Measurements from ENCODE around the gene AP3D1.

AP3D1 gene

DNA sequence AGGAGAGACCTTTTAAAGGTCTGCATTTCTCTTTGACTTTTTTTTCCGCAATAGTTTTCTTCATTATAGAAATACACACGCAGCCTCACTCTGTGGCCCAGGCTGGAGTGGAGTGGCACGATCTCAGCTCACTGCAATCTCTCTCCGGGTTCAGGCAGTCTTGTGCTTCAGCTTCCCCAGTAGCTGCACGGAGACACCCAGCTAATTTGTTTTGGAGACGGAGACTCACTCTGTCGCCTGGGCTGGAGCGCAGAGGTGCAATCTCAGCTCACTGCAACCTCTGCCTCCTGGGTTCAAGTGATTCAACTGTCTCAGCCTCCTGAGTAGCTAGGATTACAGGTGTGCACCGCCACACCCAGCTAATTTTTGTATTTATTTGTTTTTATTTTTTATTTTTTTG, 88.6 kb downstream of the AP3D1 start:
- peaks cover 47% of the 10 kb centered on the region for H3K36me3 Mint-ChIP-seq
- DNase-seq (ENCODE audit: low spot score in 2 of 2) (no peak), ATAC-seq (no peak)
- peaks cover 25% of the 10 kb centered on the region for H3K4me1 Mint-ChIP-seq
- no peaks in the 10 kb centered on the region for H3K9me3 Mint-ChIP-seq
- peak overlapping the region; percentile 99 for H3K27ac Mint-ChIP-seq
- peak overlapping the region; percentile 96 for H3K4me3 Mint-ChIP-seq

- H3K36me3 Mint-ChIP-seq = peaks cover 43% of the 10 kb centered on the region
- H3K27ac Mint-ChIP-seq = peak overlapping the region; percentile 99
- H3K4me1 Mint-ChIP-seq = peaks cover 25% of the 10 kb centered on the region
- peak overlapping the region; percentile 96 for H3K4me3 Mint-ChIP-seq
- no peak for ATAC-seq
- DNase-seq (ENCODE audit: low spot score in 2 of 2) = no peak
- no peaks in the 10 kb centered on the region for H3K9me3 Mint-ChIP-seq
Observed at GRCh38 chr19:2062389-2062729, 89.0 kb downstream of the AP3D1 start.

- Mint-ChIP-seq H3K4me3 (peak overlapping the region; percentile 96), H3K9me3 (no peaks in the 10 kb centered on the region), H3K36me3 (peaks cover 41% of the 10 kb centered on the region), H3K27ac (peak overlapping the region; percentile 99), H3K4me1 (peaks cover 29% of the 10 kb centered on the region)
- ATAC-seq (peak; percentile 93), DNase-seq (ENCODE audit: low spot score in 2 of 2) (peak; percentile 100)
Observed at GRCh38 chr19:2061495-2062388, 89.6 kb downstream of the AP3D1 start.

DNA sequence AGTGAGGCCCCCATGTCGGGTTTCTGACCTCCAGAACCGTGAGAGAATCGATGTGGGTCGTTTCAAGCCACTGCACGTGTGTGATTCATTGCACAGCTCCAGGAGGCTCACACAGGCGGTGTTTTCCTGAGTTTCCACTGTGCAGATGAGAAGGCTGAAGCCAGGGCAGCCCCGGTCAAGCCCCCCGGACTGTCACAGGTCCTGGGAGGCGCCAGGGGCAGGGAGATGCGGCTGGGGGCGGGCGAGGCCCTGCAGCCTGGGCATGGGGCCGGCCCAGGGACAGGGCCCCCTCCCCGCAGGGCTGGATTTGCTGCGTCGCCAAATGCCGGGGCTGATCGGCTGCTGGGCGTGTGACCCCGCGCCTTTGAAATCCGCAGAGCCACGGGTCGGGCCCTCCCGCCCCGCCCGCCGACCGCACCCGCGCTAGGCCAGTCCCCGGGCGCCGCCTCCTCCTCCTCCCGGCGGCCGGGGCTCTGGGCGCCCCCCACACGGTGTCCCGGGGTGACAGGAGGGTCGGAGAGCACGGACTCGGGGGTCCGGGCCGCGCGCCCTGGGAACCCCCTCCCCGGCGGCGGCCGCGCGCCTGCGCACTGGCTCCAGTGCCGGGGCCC, 90.4 kb downstream of the AP3D1 start:
- peaks cover 41% of the 10 kb centered on the region for H3K36me3 Mint-ChIP-seq
- peak overlapping the region; percentile 99 for H3K27ac Mint-ChIP-seq
- H3K9me3 Mint-ChIP-seq = no peaks in the 10 kb centered on the region
- H3K4me1 Mint-ChIP-seq = peaks cover 37% of the 10 kb centered on the region
- peak in 1 of 2 donors; percentile 77 for DNase-seq (ENCODE audit: low spot score in 2 of 2)
- ATAC-seq = peak; percentile 60
- peak overlapping the region; percentile 96 for H3K4me3 Mint-ChIP-seq

DNA sequence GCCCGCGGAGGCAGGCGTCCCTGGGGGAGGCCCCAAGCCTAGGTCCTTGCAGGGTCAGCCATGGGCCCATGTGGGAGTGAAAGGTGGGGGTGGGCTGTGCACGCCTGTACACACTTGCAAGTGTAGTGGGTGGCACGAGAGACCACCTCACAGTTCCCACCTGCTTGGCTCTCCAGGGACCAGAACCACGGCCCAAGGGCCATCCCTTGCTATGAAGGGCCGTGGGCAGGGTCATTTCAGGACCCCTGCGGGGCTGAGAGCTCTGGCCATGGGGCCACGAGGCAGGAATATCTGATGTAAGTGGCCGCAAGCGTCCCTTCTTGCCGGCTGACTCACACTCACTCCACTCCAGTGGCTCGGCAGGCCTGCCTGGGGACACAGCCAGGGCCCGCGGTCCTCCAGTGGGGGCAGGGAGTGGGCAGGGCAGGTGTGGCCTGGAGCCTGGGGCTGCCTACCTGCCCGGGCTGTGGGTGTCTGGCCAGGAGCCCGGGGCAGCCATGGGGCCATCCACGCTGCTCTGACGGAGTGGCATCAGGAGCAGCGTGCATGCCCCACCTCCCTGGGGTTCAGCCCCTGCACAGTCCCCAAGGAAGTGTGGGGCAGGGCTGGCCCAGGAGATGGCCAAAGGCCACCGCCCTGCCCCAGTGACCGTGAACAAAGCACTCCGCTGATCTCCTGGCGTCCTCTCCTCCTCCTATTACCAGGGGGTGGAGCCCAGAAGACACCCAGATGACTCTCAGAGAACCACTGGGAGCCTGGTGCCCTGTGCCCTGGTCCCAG, 91.8 kb downstream of the AP3D1 start:
- DNase-seq (ENCODE audit: low spot score in 2 of 2) (no peak), ATAC-seq (no peak)
- Mint-ChIP-seq H3K4me3 (peak overlapping the region; percentile 96), H3K36me3 (peaks cover 38% of the 10 kb centered on the region), H3K27ac (peak overlapping the region; percentile 99), H3K4me1 (peaks cover 45% of the 10 kb centered on the region), H3K9me3 (no peaks in the 10 kb centered on the region)

DNA sequence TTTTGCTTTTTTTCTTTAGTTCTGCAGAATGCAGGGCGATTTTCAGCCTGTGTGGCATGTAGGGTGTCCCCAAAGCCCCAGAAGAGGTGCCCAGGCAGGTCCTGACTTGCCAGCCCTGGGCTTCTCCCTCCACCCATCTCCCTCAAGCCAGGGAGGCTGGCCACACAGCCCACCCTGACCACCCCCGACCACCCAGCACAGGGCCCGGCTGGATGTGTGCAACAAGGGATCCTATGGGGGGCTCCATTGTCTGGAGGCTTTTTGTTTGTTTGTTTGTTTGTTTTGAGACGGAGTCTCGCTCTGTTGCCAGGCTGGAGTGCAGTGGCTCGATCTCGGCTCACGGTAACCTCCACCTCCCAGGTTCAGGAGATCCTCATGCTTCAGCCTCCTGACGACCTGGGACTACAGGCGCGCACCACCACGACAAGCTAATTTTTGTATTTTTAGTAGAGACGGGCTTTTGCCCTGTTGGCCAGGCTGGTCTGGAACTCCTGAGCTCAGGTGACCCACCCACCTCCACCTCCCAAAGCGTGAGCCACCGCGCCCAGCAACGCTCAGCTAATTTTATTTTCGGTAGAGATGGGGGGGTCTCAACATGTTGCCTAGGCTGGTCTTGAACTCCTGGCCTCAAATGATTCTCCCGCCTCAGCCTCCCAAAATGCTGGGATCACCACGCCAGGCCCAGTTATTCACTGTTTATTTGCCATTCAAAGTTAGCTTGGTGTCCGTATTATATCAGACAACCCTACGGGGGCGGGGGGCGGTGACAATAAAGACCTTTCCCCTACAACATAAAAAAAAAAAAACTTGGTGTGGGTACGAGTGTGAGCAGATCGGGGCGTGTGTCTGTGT, 92.6 kb downstream of the AP3D1 start:
- Mint-ChIP-seq H3K4me1 (peaks cover 45% of the 10 kb centered on the region), H3K27ac (peak overlapping the region; percentile 96), H3K36me3 (peaks cover 30% of the 10 kb centered on the region)

DNA sequence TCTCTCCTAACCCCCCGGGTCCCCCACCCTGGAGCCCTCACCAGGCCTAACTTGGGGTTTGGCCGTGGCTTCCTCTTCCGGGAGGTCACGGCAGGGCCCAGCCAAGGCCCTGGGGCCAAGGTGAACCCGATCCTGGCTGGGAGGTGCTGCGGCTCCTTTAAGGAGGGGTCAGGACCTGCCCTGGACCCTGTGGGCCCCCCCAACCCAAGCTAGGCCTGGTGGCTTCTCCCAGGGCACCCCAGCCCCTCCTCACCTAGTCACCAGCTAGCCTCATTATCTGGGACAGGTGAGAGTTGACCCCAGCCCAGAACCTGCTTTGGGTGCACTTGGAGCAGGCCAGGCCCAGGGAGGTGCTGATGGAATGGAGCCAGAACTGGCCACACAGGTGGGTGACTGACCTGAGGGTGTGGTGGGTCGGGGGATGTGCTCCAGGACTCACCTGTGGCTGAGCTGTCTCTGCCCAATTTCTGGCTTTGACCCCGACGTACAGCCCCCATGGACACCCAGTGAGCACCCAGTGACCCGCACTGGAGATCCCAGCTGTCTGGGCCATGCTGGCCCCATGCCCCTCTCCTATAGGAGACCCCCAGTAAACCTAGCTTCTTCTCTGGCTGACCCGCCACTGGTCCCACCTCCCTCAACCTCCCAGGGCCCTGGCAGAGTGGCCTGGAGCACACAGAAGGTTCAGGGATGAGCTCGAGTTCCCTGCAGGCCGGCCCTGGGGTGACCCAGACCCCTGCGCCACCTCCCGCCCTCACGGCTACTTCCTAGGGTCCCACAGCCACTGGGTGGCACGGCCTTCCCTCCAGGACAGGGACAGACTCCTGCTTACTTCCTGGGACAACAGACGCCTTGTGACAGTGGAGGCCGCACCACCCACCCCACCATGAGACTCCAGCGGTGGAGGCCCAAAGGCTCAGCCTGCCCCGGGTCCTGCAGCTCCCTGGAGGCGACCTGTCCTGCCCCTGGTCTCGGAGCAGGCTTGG, 93.6 kb downstream of the AP3D1 start:
- H3K4me3 Mint-ChIP-seq = peak overlapping the region; percentile 72
- ATAC-seq = no peak

More for the DNA sequence above, 92.6 kb downstream of the AP3D1 start:
- Mint-ChIP-seq H3K4me3 (peak overlapping the region; percentile 72), H3K9me3 (no peaks in the 10 kb centered on the region)
- ATAC-seq (no peak), DNase-seq (ENCODE audit: low spot score in 2 of 2) (no peak)

GRCh38 chr19:2056837-2057192, 94.6 kb downstream of the AP3D1 start:
- no peak for DNase-seq (ENCODE audit: low spot score in 2 of 2)
- Mint-ChIP-seq H3K9me3 (no peaks in the 10 kb centered on the region), H3K27ac (peak overlapping the region; percentile 96), H3K4me3 (peak overlapping the region; percentile 72), H3K4me1 (peaks cover 49% of the 10 kb centered on the region), H3K36me3 (peaks cover 23% of the 10 kb centered on the region)
- ATAC-seq = no peak

More for the DNA sequence above, 93.6 kb downstream of the AP3D1 start:
- H3K36me3 Mint-ChIP-seq = peaks cover 21% of the 10 kb centered on the region
- no peak for DNase-seq (ENCODE audit: low spot score in 2 of 2)
- H3K27ac Mint-ChIP-seq = peak overlapping the region; percentile 96
- H3K4me1 Mint-ChIP-seq = peaks cover 45% of the 10 kb centered on the region
- H3K9me3 Mint-ChIP-seq = no peaks in the 10 kb centered on the region

GRCh38 chr19:2055931-2056836, 95.2 kb downstream of the AP3D1 start:
- Mint-ChIP-seq H3K4me1 (peaks cover 55% of the 10 kb centered on the region), H3K27ac (peak overlapping the region; percentile 96), H3K36me3 (peaks cover 23% of the 10 kb centered on the region), H3K9me3 (no peaks in the 10 kb centered on the region), H3K4me3 (peak overlapping the region; percentile 72)
- no peak for DNase-seq (ENCODE audit: low spot score in 2 of 2)
- no peak for ATAC-seq

GRCh38 chr19:2054763-2055162, 96.6 kb downstream of the AP3D1 start:
- Mint-ChIP-seq H3K4me3 (peak overlapping the region; percentile 72), H3K27ac (peak overlapping the region; percentile 96), H3K9me3 (no peaks in the 10 kb centered on the region), H3K4me1 (peaks cover 49% of the 10 kb centered on the region), H3K36me3 (peaks cover 27% of the 10 kb centered on the region)
- DNase-seq (ENCODE audit: low spot score in 2 of 2) (no peak), ATAC-seq (no peak)

GRCh38 chr19:2053601-2054389, 97.6 kb downstream of the AP3D1 start:
- no peak for ATAC-seq
- peak overlapping the region; percentile 94 for H3K27ac Mint-ChIP-seq
- no peak for DNase-seq (ENCODE audit: low spot score in 2 of 2)
- H3K4me3 Mint-ChIP-seq = peak overlapping the region; percentile 78
- no peaks in the 10 kb centered on the region for H3K9me3 Mint-ChIP-seq
- peaks cover 59% of the 10 kb centered on the region for H3K4me1 Mint-ChIP-seq
- H3K36me3 Mint-ChIP-seq = peaks cover 37% of the 10 kb centered on the region
